Measurements from ENCODE around the gene DENND5A.

Gene DENND5A

GRCh38 chr11:9121469-9121796 is 143.7 kb downstream of the DENND5A start:
- no peak overlapping the region for H2BK120ac ChIP-seq (ENCODE audit: low read depth, low read length)
- no peak overlapping the region for H3K9ac ChIP-seq (ENCODE audit: low read length)
- no peak overlapping the region for H3K4me3 ChIP-seq (ENCODE audit: low read length)
- no peak overlapping the region for H4K5ac ChIP-seq (ENCODE audit: low read length)
- no peak overlapping the region for H3K18ac ChIP-seq (ENCODE audit: low read length)
- H2BK15ac ChIP-seq (replicated peaks; ENCODE audit: low read depth): no peak overlapping the region
- H3K79me1 ChIP-seq (ENCODE audit: low read length): no peaks in the 10 kb centered on the region
- no peak for DNase-seq
- H3K27ac ChIP-seq (ENCODE audit: low read depth, low read length): no peak overlapping the region
- no peaks in the 10 kb centered on the region for H3K4me1 ChIP-seq (ENCODE audit: control insufficient read depth, low read depth, low read length)
- H3K56ac ChIP-seq (ENCODE audit: low read length): no peak overlapping the region
- no peak overlapping the region for H3K23ac ChIP-seq (ENCODE audit: low read length)
- no peaks in the 10 kb centered on the region for H3K36me3 ChIP-seq (ENCODE audit: control insufficient read depth, insufficient read depth, low read length)
- H3K4ac ChIP-seq (ENCODE audit: low read depth, low read length): no peak overlapping the region
- no peak overlapping the region for H2AK5ac ChIP-seq (ENCODE audit: low read length)
- H3K79me2 ChIP-seq (ENCODE audit: control insufficient read depth, insufficient read depth, low read length): no peaks in the 10 kb centered on the region
- H4K8ac ChIP-seq (ENCODE audit: low read depth, low read length): no peak overlapping the region
- no peaks in the 10 kb centered on the region for H3K27me3 ChIP-seq (ENCODE audit: insufficient read depth, low read length, poor library complexity)
- no peak overlapping the region for H3K4me2 ChIP-seq (ENCODE audit: low read length)
- WGBS (ENCODE audit: extremely low coverage, insufficient coverage, low lambda C conversion rate): no CpG with 5 or more reads among the region's 2 CpGs
- no peak overlapping the region for H2BK5ac ChIP-seq (ENCODE audit: low read length)

GRCh38 chr11:9120664-9121468 is 144.3 kb downstream of the DENND5A start:
- H2BK5ac ChIP-seq (ENCODE audit: low read length): no peak overlapping the region

GRCh38 chr11:9118277-9118676 is 146.9 kb downstream of the DENND5A start:
- no CpG with 5 or more reads among the region's 2 CpGs for WGBS (ENCODE audit: extremely low coverage, insufficient coverage, low lambda C conversion rate)
- no peak overlapping the region for H2BK120ac ChIP-seq (ENCODE audit: low read depth, low read length)
- H3K79me1 ChIP-seq (ENCODE audit: low read length): no peaks in the 10 kb centered on the region
- H4K5ac ChIP-seq (ENCODE audit: low read length): no peak overlapping the region
- no peak overlapping the region for H2BK5ac ChIP-seq (ENCODE audit: low read length)
- H3K4me3 ChIP-seq (ENCODE audit: low read length): no peak overlapping the region
- H2BK15ac ChIP-seq (replicated peaks; ENCODE audit: low read depth): no peak overlapping the region
- H3K4me2 ChIP-seq (ENCODE audit: low read length): no peak overlapping the region
- no peak overlapping the region for H3K9ac ChIP-seq (ENCODE audit: low read length)
- no peak overlapping the region for H2AK5ac ChIP-seq (ENCODE audit: low read length)
- no peaks in the 10 kb centered on the region for H3K36me3 ChIP-seq (ENCODE audit: control insufficient read depth, insufficient read depth, low read length)
- no peak overlapping the region for H4K8ac ChIP-seq (ENCODE audit: low read depth, low read length)
- H3K79me2 ChIP-seq (ENCODE audit: control insufficient read depth, insufficient read depth, low read length): no peaks in the 10 kb centered on the region
- no peak overlapping the region for H3K56ac ChIP-seq (ENCODE audit: low read length)
- H3K18ac ChIP-seq (ENCODE audit: low read length): no peak overlapping the region
- H3K27ac ChIP-seq (ENCODE audit: low read depth, low read length): no peak overlapping the region
- DNase-seq: no peak
- H3K4ac ChIP-seq (ENCODE audit: low read depth, low read length): no peak overlapping the region
- no peaks in the 10 kb centered on the region for H3K27me3 ChIP-seq (ENCODE audit: insufficient read depth, low read length, poor library complexity)
- no peaks in the 10 kb centered on the region for H3K4me1 ChIP-seq (ENCODE audit: control insufficient read depth, low read depth, low read length)
- H3K23ac ChIP-seq (ENCODE audit: low read length): no peak overlapping the region

More at GRCh38 chr11:9120664-9121468, 144.3 kb downstream of the DENND5A start:
- Histone ChIP-seq H3K27ac (ENCODE audit: low read depth, low read length) (no peak overlapping the region), H3K36me3 (ENCODE audit: control insufficient read depth, insufficient read depth, low read length) (no peaks in the 10 kb centered on the region), H3K4me2 (ENCODE audit: low read length) (no peak overlapping the region), H3K23ac (ENCODE audit: low read length) (no peak overlapping the region), H3K4me1 (ENCODE audit: control insufficient read depth, low read depth, low read length) (no peaks in the 10 kb centered on the region), H2AK5ac (ENCODE audit: low read length) (no peak overlapping the region), H2BK120ac (ENCODE audit: low read depth, low read length) (no peak overlapping the region), H3K79me1 (ENCODE audit: low read length) (no peaks in the 10 kb centered on the region), H3K27me3 (ENCODE audit: insufficient read depth, low read length, poor library complexity) (no peaks in the 10 kb centered on the region), H3K18ac (ENCODE audit: low read length) (no peak overlapping the region), H4K5ac (ENCODE audit: low read length) (no peak overlapping the region), H2BK15ac (replicated peaks; ENCODE audit: low read depth) (no peak overlapping the region), H4K8ac (ENCODE audit: low read depth, low read length) (no peak overlapping the region), H3K4ac (ENCODE audit: low read depth, low read length) (no peak overlapping the region), H3K4me3 (ENCODE audit: low read length) (no peak overlapping the region), H3K9ac (ENCODE audit: low read length) (no peak overlapping the region), H3K79me2 (ENCODE audit: control insufficient read depth, insufficient read depth, low read length) (no peaks in the 10 kb centered on the region), H3K56ac (ENCODE audit: low read length) (peak overlapping the region; percentile 6)
- peak; percentile 81 for DNase-seq
- WGBS (ENCODE audit: extremely low coverage, insufficient coverage, low lambda C conversion rate): no CpG with 5 or more reads among the region's 9 CpGs

- Histone ChIP-seq H3K18ac (ENCODE audit: low read length) (no peak overlapping the region), H3K79me2 (ENCODE audit: control insufficient read depth, insufficient read depth, low read length) (no peaks in the 10 kb centered on the region), H2BK5ac (ENCODE audit: low read length) (no peak overlapping the region), H3K36me3 (ENCODE audit: control insufficient read depth, insufficient read depth, low read length) (no peaks in the 10 kb centered on the region), H3K79me1 (ENCODE audit: low read length) (no peaks in the 10 kb centered on the region), H4K5ac (ENCODE audit: low read length) (no peak overlapping the region), H2BK120ac (ENCODE audit: low read depth, low read length) (no peak overlapping the region), H3K23ac (ENCODE audit: low read length) (no peak overlapping the region), H3K4me2 (ENCODE audit: low read length) (no peak overlapping the region), H3K4ac (ENCODE audit: low read depth, low read length) (no peak overlapping the region), H3K56ac (ENCODE audit: low read length) (no peak overlapping the region), H3K27me3 (ENCODE audit: insufficient read depth, low read length, poor library complexity) (no peaks in the 10 kb centered on the region), H2AK5ac (ENCODE audit: low read length) (no peak overlapping the region), H3K4me3 (ENCODE audit: low read length) (no peak overlapping the region), H4K8ac (ENCODE audit: low read depth, low read length) (no peak overlapping the region), H2BK15ac (replicated peaks; ENCODE audit: low read depth) (no peak overlapping the region), H3K9ac (ENCODE audit: low read length) (no peak overlapping the region), H3K27ac (ENCODE audit: low read depth, low read length) (no peak overlapping the region), H3K4me1 (ENCODE audit: control insufficient read depth, low read depth, low read length) (no peaks in the 10 kb centered on the region)
- WGBS (ENCODE audit: extremely low coverage, insufficient coverage, low lambda C conversion rate): no CpG with 5 or more reads among the region's 2 CpGs
- no peak for DNase-seq
These were observed 153.1 kb downstream of the DENND5A start for GRCh38 chr11:9112075-9112474.

- no peaks in the 10 kb centered on the region for H3K79me2 ChIP-seq (ENCODE audit: control insufficient read depth, insufficient read depth, low read length)
- no peak overlapping the region for H3K9ac ChIP-seq (ENCODE audit: low read length)
- no peaks in the 10 kb centered on the region for H3K27me3 ChIP-seq (ENCODE audit: insufficient read depth, low read length, poor library complexity)
- no peak overlapping the region for H4K5ac ChIP-seq (ENCODE audit: low read length)
- no peak overlapping the region for H3K4me2 ChIP-seq (ENCODE audit: low read length)
- DNase-seq: no peak
- no peak overlapping the region for H3K4me3 ChIP-seq (ENCODE audit: low read length)
- H3K36me3 ChIP-seq (ENCODE audit: control insufficient read depth, insufficient read depth, low read length): no peaks in the 10 kb centered on the region
- no peaks in the 10 kb centered on the region for H3K79me1 ChIP-seq (ENCODE audit: low read length)
- H3K4ac ChIP-seq (ENCODE audit: low read depth, low read length): no peak overlapping the region
- no CpG with 5 or more reads among the region's 3 CpGs for WGBS (ENCODE audit: extremely low coverage, insufficient coverage, low lambda C conversion rate)
- H3K23ac ChIP-seq (ENCODE audit: low read length): no peak overlapping the region
- H3K4me1 ChIP-seq (ENCODE audit: control insufficient read depth, low read depth, low read length): no peaks in the 10 kb centered on the region
- H2BK15ac ChIP-seq (replicated peaks; ENCODE audit: low read depth): no peak overlapping the region
- no peak overlapping the region for H3K27ac ChIP-seq (ENCODE audit: low read depth, low read length)
- no peak overlapping the region for H3K56ac ChIP-seq (ENCODE audit: low read length)
- H4K8ac ChIP-seq (ENCODE audit: low read depth, low read length): no peak overlapping the region
- no peak overlapping the region for H2BK5ac ChIP-seq (ENCODE audit: low read length)
- H3K18ac ChIP-seq (ENCODE audit: low read length): no peak overlapping the region
- no peak overlapping the region for H2BK120ac ChIP-seq (ENCODE audit: low read depth, low read length)
- no peak overlapping the region for H2AK5ac ChIP-seq (ENCODE audit: low read length)
These were observed 155.1 kb downstream of the DENND5A start for GRCh38 chr11:9109858-9110731.
